Karpas-422 (cell line): ENCODE results near the gene PARD3B. TPM values are rescaled to one million over a fixed set of nuclear protein-coding genes. Genes with fewer than 3 reads are reported as not detected.

Experiments
- DNase-seq: peaks from one replicate; pipeline ENCODE4 v3.0.0-alpha.2; 2015
- H2AFZ ChIP-seq: fragments of 200-600 bp; sonication (generic); 2 replicates; pipeline ENCODE4 v1.6.1; 2014; ENCODE audit warnings: antibody characterized with exemption, low read length, mixed read lengths
- H3K27ac ChIP-seq: fragments of 200-600 bp; sonication (generic); 2 replicates; pipeline ENCODE4 v1.5.1; 2014; ENCODE audit warnings: mild to moderate bottlenecking, low read length, moderate library complexity
- H3K27me3 ChIP-seq: fragments of 200-600 bp; sonication (generic); 2 replicates; pipeline ENCODE4 v1.6.1; 2014; ENCODE audit warnings: low read length, mixed read lengths
- H3K36me3 ChIP-seq: fragments of 200-600 bp; sonication (generic); 2 replicates; pipeline ENCODE4 v1.6.1; 2014; ENCODE audit warnings: low read length, mixed read lengths; ENCODE audit not compliant: insufficient read depth
- H3K4me1 ChIP-seq: fragments of 200-600 bp; sonication (generic); 2 replicates; pipeline ENCODE4 v1.6.1; 2014; ENCODE audit warnings: mild to moderate bottlenecking, low read length, mixed read lengths
- H3K4me2 ChIP-seq: fragments of 200-600 bp; sonication (generic); 2 replicates; pipeline ENCODE4 v1.6.1; 2014; ENCODE audit warnings: low read length, low read depth, mild to moderate bottlenecking; ENCODE audit not compliant: poor library complexity, severe bottlenecking
- H3K4me3 ChIP-seq: fragments of 200-600 bp; sonication (generic); 2 replicates; pipeline ENCODE4 v1.5.1; 2014; ENCODE audit warnings: mild to moderate bottlenecking, antibody characterized with exemption, low read length, mixed read lengths
- H3K79me2 ChIP-seq: fragments of 200-600 bp; sonication (generic); 2 replicates; pipeline ENCODE4 v1.6.1; 2014; ENCODE audit warnings: mild to moderate bottlenecking, low read length, mixed read lengths
- H3K9ac ChIP-seq: fragments of 200-600 bp; sonication (generic); 2 replicates; pipeline ENCODE4 v1.6.0; 2014; ENCODE audit warnings: low read length
- H3K9me2 ChIP-seq: fragments of 200-600 bp; sonication (generic), shearing (Covaris generic); replicated peaks from 2 replicates; pipeline ENCODE4 v1.6.0; 2014; ENCODE audit warnings: mild to moderate bottlenecking, low read length, moderate library complexity; ENCODE audit not compliant: insufficient read depth
- H3K9me3 ChIP-seq: fragments of 300-700, 200-600 bp; sonication (generic); 2 replicates; pipeline ENCODE4 v1.6.1; 2014; ENCODE audit warnings: low read length, mixed read lengths
- H4K20me1 ChIP-seq: fragments of 200-600 bp; sonication (generic); 2 replicates; pipeline ENCODE4 v1.6.1; 2014; ENCODE audit warnings: mild to moderate bottlenecking, antibody characterized with exemption, low read length, low read depth; ENCODE audit not compliant: insufficient read depth
- total RNA-seq: library from RNA; depleted of rRNA; stranded (reverse); fragments of >200 nt; shearing (Covaris generic); gene quantifications from 2 replicates; pipeline ENCODE4 v1.2.3, GENCODE V29; 2014; ENCODE audit warnings: low replicate concordance

Gene PARD3B
- total RNA-seq, 1 experiment from 2014 or later: not detected

- no peak overlapping the region for H2AFZ ChIP-seq
Measured at GRCh38 chr2:204850581-204850980, 305.3 kb downstream of the PARD3B start.

GRCh38 chr2:204853905-204854304 is 308.6 kb downstream of the PARD3B start:
- Histone ChIP-seq H3K9ac (no peak overlapping the region), H4K20me1 (no peaks in the 10 kb centered on the region), H3K27ac (no peak overlapping the region), H3K79me2 (no peaks in the 10 kb centered on the region), H3K4me2 (no peak overlapping the region), H3K27me3 (no peaks in the 10 kb centered on the region), H3K4me3 (no peak overlapping the region), H3K9me3 (no peaks in the 10 kb centered on the region), H3K9me2 (0 out of 2 replicates have a peak, but pooled peaks cover 3% of the 10 kb centered on the region), H2AFZ (no peak overlapping the region), H3K36me3 (no peaks in the 10 kb centered on the region), H3K4me1 (no peaks in the 10 kb centered on the region)
- DNase-seq: no peak

More at GRCh38 chr2:204850581-204850980, 305.3 kb downstream of the PARD3B start:
- Histone ChIP-seq H3K27ac (no peak overlapping the region), H3K4me1 (no peaks in the 10 kb centered on the region), H3K4me2 (no peak overlapping the region), H3K79me2 (no peaks in the 10 kb centered on the region), H3K9me3 (no peaks in the 10 kb centered on the region), H3K4me3 (no peak overlapping the region), H3K27me3 (no peaks in the 10 kb centered on the region), H3K9ac (no peak overlapping the region), H4K20me1 (no peaks in the 10 kb centered on the region), H3K36me3 (no peaks in the 10 kb centered on the region), H3K9me2 (no peaks in the 10 kb centered on the region)
- DNase-seq: no peak

- DNase-seq: no peak
- Histone ChIP-seq H2AFZ (no peak overlapping the region), H3K36me3 (no peaks in the 10 kb centered on the region), H3K79me2 (no peaks in the 10 kb centered on the region), H3K9me3 (no peaks in the 10 kb centered on the region), H3K4me3 (no peak overlapping the region), H3K27ac (no peak overlapping the region), H3K27me3 (no peaks in the 10 kb centered on the region), H3K4me2 (no peak overlapping the region), H3K9ac (no peak overlapping the region), H3K4me1 (no peaks in the 10 kb centered on the region), H3K9me2 (0 out of 2 replicates have a peak, but pooled peaks cover 3% of the 10 kb centered on the region), H4K20me1 (no peaks in the 10 kb centered on the region)
Measured at GRCh38 chr2:204860274-204860673, 315.0 kb downstream of the PARD3B start.

GRCh38 chr2:204862809-204863208 is 317.5 kb downstream of the PARD3B start:
- no peak for DNase-seq
- Histone ChIP-seq H3K9me3 (no peaks in the 10 kb centered on the region), H3K4me2 (no peak overlapping the region), H3K27ac (no peak overlapping the region), H3K36me3 (no peaks in the 10 kb centered on the region), H3K9me2 (no peaks in the 10 kb centered on the region), H4K20me1 (no peaks in the 10 kb centered on the region), H2AFZ (no peak overlapping the region), H3K4me1 (no peaks in the 10 kb centered on the region), H3K9ac (no peak overlapping the region), H3K27me3 (no peaks in the 10 kb centered on the region), H3K4me3 (no peak overlapping the region), H3K79me2 (no peaks in the 10 kb centered on the region)

GRCh38 chr2:204863336-204863735 is 318.1 kb downstream of the PARD3B start:
- Histone ChIP-seq H3K9me2 (no peaks in the 10 kb centered on the region), H3K27me3 (no peaks in the 10 kb centered on the region), H3K4me3 (no peak overlapping the region), H3K4me2 (no peak overlapping the region), H3K9me3 (no peaks in the 10 kb centered on the region), H2AFZ (no peak overlapping the region), H3K79me2 (no peaks in the 10 kb centered on the region), H3K27ac (no peak overlapping the region), H4K20me1 (no peaks in the 10 kb centered on the region), H3K36me3 (no peaks in the 10 kb centered on the region), H3K4me1 (no peaks in the 10 kb centered on the region), H3K9ac (no peak overlapping the region)
- DNase-seq: no peak

- Histone ChIP-seq H3K9ac (no peak overlapping the region), H3K27me3 (no peaks in the 10 kb centered on the region), H2AFZ (no peak overlapping the region), H3K36me3 (no peaks in the 10 kb centered on the region), H4K20me1 (no peaks in the 10 kb centered on the region), H3K4me3 (no peak overlapping the region), H3K79me2 (no peaks in the 10 kb centered on the region), H3K4me2 (no peak overlapping the region), H3K27ac (no peak overlapping the region), H3K9me2 (no peaks in the 10 kb centered on the region), H3K9me3 (no peaks in the 10 kb centered on the region), H3K4me1 (no peaks in the 10 kb centered on the region)
- no peak for DNase-seq
Measured at GRCh38 chr2:204869132-204869823, 324.0 kb downstream of the PARD3B start.

- Histone ChIP-seq H3K4me2 (no peak overlapping the region), H3K4me3 (no peak overlapping the region), H4K20me1 (no peaks in the 10 kb centered on the region), H3K4me1 (no peaks in the 10 kb centered on the region), H3K27me3 (no peaks in the 10 kb centered on the region), H3K79me2 (no peaks in the 10 kb centered on the region), H2AFZ (no peak overlapping the region), H3K9me3 (no peaks in the 10 kb centered on the region), H3K27ac (no peak overlapping the region), H3K9ac (no peak overlapping the region), H3K9me2 (no peaks in the 10 kb centered on the region), H3K36me3 (no peaks in the 10 kb centered on the region)
- no peak for DNase-seq
Measured at GRCh38 chr2:204870053-204870452, 324.8 kb downstream of the PARD3B start.

GRCh38 chr2:204871231-204871953 is 326.1 kb downstream of the PARD3B start:
- DNase-seq: no peak
- no peaks in the 10 kb centered on the region for H3K27me3 ChIP-seq
- H3K9me2 ChIP-seq: no peaks in the 10 kb centered on the region
- H4K20me1 ChIP-seq: no peaks in the 10 kb centered on the region
- no peak overlapping the region for H3K4me3 ChIP-seq
- H3K4me2 ChIP-seq: no peak overlapping the region
- no peak overlapping the region for H3K9ac ChIP-seq
- H2AFZ ChIP-seq: no peak overlapping the region
- no peaks in the 10 kb centered on the region for H3K79me2 ChIP-seq
- H3K27ac ChIP-seq: no peak overlapping the region
- no peaks in the 10 kb centered on the region for H3K36me3 ChIP-seq
- H3K9me3 ChIP-seq: no peaks in the 10 kb centered on the region
- H3K4me1 ChIP-seq: no peaks in the 10 kb centered on the region
